PFSK-1 (cell line): ENCODE results near the gene SRD5A1.

Experiments
- POLR2AphosphoS5 ChIP-seq: IDR thresholded peaks from 2 replicates; pipeline ENCODE4 v1.6.1; 2012; ENCODE audit warnings: low read depth, mild to moderate bottlenecking, control low read depth, low read length, moderate library complexity
- SIN3A ChIP-seq: IDR thresholded peaks from 2 replicates; pipeline ENCODE4 v1.6.1; 2012; ENCODE audit warnings: mild to moderate bottlenecking, low read length, moderate library complexity, borderline replicate concordance; ENCODE audit not compliant: insufficient read depth
- TAF1 ChIP-seq: IDR thresholded peaks from 2 replicates; pipeline ENCODE4 v1.6.1; 2012; ENCODE audit warnings: low read length, control low read depth, borderline replicate concordance; ENCODE audit not compliant: insufficient read depth
- TF ChIP-seq, protein P1 (sequence below), 2 experiments: IDR thresholded peaks; 2 replicates each; pipeline versions ENCODE4 v1.6.1 to v1.8.0; 2011 to 2012; ENCODE audit warnings: low read depth in 2 of 2, low read length in 2 of 2, control low read depth in 1 of 2, inconsistent platforms in 1 of 2, mild to moderate bottlenecking in 1 of 2, moderate library complexity in 1 of 2; ENCODE audit not compliant: insufficient read depth in 1 of 2

- no peak for TF ChIP-seq TAF1
- TF ChIP-seq POLR2AphosphoS5, result no peak
- TF ChIP-seq, protein P1, sequence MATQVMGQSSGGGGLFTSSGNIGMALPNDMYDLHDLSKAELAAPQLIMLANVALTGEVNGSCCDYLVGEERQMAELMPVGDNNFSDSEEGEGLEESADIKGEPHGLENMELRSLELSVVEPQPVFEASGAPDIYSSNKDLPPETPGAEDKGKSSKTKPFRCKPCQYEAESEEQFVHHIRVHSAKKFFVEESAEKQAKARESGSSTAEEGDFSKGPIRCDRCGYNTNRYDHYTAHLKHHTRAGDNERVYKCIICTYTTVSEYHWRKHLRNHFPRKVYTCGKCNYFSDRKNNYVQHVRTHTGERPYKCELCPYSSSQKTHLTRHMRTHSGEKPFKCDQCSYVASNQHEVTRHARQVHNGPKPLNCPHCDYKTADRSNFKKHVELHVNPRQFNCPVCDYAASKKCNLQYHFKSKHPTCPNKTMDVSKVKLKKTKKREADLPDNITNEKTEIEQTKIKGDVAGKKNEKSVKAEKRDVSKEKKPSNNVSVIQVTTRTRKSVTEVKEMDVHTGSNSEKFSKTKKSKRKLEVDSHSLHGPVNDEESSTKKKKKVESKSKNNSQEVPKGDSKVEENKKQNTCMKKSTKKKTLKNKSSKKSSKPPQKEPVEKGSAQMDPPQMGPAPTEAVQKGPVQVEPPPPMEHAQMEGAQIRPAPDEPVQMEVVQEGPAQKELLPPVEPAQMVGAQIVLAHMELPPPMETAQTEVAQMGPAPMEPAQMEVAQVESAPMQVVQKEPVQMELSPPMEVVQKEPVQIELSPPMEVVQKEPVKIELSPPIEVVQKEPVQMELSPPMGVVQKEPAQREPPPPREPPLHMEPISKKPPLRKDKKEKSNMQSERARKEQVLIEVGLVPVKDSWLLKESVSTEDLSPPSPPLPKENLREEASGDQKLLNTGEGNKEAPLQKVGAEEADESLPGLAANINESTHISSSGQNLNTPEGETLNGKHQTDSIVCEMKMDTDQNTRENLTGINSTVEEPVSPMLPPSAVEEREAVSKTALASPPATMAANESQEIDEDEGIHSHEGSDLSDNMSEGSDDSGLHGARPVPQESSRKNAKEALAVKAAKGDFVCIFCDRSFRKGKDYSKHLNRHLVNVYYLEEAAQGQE (IDR thresholded peaks at IDR 0.05; ENCODE audit: insufficient read depth in 1 of 2, low read depth in 2 of 2, low read length in 2 of 2), result no peak
- no peak for TF ChIP-seq SIN3A
Measured at GRCh38 chr5:6717687-6718086, 84.4 kb downstream of the SRD5A1 start.
